Panc1 (cell line): ENCODE results near the gene RMND5B.

Source experiments
- POLR2AphosphoS5 ChIP-seq: IDR thresholded peaks from 2 replicates; pipeline ENCODE4 v1.6.1; 2012; ENCODE audit warnings: mild to moderate bottlenecking, low read depth, low read length, moderate library complexity
- TCF7L2 ChIP-seq: IDR thresholded peaks from 2 replicates; pipeline ENCODE4 v1.6.1; 2011; ENCODE audit warnings: mild to moderate bottlenecking, low read depth, low read length, inconsistent platforms
- TF ChIP-seq, protein P1 (sequence below): fragments of 450-650 bp; IDR thresholded peaks from 2 replicates; pipeline ENCODE4 v1.5.1; 2017; ENCODE audit warnings: mild to moderate bottlenecking

GRCh38 chr5:178117923-178118701 lies 12.7 kb upstream of the RMND5B start:
- TF ChIP-seq POLR2AphosphoS5: no peak
- TF ChIP-seq, protein P1, sequence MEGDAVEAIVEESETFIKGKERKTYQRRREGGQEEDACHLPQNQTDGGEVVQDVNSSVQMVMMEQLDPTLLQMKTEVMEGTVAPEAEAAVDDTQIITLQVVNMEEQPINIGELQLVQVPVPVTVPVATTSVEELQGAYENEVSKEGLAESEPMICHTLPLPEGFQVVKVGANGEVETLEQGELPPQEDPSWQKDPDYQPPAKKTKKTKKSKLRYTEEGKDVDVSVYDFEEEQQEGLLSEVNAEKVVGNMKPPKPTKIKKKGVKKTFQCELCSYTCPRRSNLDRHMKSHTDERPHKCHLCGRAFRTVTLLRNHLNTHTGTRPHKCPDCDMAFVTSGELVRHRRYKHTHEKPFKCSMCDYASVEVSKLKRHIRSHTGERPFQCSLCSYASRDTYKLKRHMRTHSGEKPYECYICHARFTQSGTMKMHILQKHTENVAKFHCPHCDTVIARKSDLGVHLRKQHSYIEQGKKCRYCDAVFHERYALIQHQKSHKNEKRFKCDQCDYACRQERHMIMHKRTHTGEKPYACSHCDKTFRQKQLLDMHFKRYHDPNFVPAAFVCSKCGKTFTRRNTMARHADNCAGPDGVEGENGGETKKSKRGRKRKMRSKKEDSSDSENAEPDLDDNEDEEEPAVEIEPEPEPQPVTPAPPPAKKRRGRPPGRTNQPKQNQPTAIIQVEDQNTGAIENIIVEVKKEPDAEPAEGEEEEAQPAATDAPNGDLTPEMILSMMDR: no peak
- no peak for TF ChIP-seq TCF7L2
